A549 treated with AZD9567 at 1 μM for 4 hours (cell line): ENCODE measurements around the gene F2RL1. TPM values are rescaled to one million over a fixed set of nuclear protein-coding genes. Genes with fewer than 3 reads are reported as not detected.

Experiments used
- total RNA-seq: library from RNA; stranded (reverse); fragments of 200-300 nt; extraction: Qiagen RNA extraction; gene quantifications from 5 replicates; pipeline ENCODE4 v1.2.3, GENCODE V29; 2022; ENCODE audit not compliant: insufficient read depth

F2RL1 gene, protein sequence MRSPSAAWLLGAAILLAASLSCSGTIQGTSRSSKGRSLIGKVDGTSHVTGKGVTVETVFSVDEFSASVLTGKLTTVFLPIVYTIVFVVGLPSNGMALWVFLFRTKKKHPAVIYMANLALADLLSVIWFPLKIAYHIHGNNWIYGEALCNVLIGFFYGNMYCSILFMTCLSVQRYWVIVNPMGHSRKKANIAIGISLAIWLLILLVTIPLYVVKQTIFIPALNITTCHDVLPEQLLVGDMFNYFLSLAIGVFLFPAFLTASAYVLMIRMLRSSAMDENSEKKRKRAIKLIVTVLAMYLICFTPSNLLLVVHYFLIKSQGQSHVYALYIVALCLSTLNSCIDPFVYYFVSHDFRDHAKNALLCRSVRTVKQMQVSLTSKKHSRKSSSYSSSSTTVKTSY
- total RNA-seq: 244 to 323 TPM (median 262 TPM) in 5 replicates

DNA sequence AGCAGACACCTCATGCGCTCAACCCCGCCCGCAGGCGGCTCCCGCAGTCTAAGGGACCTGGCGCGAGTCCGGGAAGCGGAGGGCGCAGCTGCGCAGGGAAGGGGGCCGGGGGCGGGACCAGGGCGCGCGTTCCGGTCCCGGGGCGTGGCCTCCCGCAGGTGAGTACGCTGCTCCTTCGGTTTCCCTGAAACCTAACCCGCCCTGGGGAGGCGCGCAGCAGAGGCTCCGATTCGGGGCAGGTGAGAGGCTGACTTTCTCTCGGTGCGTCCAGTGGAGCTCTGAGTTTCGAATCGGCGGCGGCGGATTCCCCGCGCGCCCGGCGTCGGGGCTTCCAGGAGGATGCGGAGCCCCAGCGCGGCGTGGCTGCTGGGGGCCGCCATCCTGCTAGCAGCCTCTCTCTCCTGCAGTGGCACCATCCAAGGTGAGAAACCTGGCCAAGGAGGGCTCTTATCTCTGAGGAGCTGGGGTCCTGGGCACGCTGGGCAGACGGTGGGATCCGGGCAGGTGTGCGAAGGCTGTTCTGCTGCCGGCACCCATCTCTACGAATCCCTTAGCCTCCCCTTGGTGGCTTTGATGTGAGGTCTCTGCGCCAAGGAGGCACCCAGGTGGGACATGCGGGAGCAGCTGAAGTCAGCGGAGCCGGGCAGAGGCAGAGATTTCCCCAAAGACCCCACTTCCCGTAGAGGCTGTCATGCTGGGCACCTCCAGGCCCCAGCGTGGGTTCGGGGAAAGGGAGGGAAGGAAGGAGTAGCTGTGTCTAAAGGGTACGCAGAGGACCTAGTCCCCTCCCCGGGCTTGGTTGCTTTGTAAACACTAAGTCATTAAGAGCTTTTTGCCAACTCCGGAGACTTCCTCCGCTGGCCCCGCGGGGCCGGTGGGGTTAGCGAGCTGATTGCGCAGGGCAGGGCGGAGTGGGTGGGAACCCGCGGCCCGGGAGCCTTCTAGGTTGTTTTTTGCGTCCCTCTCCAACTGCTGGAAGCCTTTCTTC lies at the start of gene F2RL1:
F2RL1 (plus strand) TSS at position 187 of the 988 bp plus-strand sequence; CDS start at position 340, 153 bp downstream.

DNA sequence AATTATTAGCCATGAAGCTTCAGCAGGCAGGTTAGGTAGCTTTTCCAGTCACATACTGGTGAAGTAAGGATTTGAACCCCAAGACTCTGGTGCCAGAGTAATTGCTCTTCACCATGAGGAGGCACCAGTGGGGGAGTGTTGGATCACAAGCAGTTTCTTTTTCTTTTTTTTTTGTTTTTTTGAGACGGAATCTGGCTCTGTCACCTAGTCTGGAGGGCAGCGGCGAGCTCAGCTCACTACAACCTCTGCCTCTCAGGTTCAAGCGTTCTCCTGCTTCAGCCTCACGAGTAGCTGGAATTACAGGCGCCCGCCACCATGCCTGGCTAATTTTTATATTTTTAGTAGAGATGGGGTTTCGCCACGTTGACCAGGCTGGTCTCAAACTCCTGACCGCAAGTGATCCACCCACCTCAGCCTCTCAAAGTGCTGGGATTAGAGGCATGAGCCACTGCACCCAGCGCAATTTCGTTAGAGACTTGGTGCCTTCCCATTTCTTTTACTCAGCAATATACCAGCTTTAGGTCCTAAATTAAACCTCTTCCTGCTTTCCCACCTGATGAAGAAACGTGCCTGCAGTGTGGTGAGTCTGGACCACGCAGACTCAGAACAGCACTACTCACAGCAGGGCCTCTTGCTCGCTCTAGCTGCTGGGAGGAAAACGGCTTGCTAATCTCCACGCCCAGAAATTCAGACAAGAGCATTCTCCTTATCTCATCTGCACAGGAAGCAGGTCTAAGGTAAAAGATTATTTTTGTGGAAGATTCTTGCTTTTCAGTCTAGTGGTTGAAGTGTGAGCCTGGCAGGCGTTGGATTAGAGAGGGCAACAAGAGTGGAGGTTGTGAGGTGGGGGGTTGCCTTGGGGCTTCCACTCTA lies 30.8 kb downstream of the F2RL1 start, which contains the start of gene S100Z:
S100Z (plus strand) TSS at position 596 of the 873 bp plus-strand sequence. CDS start 25,346 bp downstream, outside the sequence.

Other genes starting within 250 kb of the F2RL1 start
- 2.7 to 5.6 TPM (median 2.8 TPM) in 5 replicates for gene F2RL2, start 195.6 kb upstream of the F2RL1 start, total RNA-seq
- 34.7 to 50.8 TPM (median 47.7 TPM) in 5 replicates for gene F2R, start 102.9 kb upstream of the F2RL1 start, total RNA-seq
- gene S100Z, start 31.0 kb downstream of the F2RL1 start, total RNA-seq: not detected in 5 replicates
- gene CRHBP, start 134.0 kb downstream of the F2RL1 start, total RNA-seq: 0.08 to 0.17 TPM (median 0.12 TPM) in 3 of 5 replicates, not detected in the others
- gene AGGF1, start 211.4 kb downstream of the F2RL1 start, total RNA-seq: 11.0 to 15.8 TPM (median 14.3 TPM) in 5 replicates